K562 (cell line): ENCODE results near the gene KCTD8. TPM values are rescaled to one million over a fixed set of nuclear protein-coding genes. Genes with fewer than 3 reads are reported as not detected.

Source experiments
- polyA plus RNA-seq, 8 experiments: library from polyadenylated mRNA; depleted of rRNA in 4 of 8; stranded (reverse) in 5 of 8; unstranded in 3 of 8; fragments of >200 nt; fragmentation: Nextera tagmentation in 2 of 8; fragmentation: Illumina TruSeq in 1 of 8; extraction: Ambion mirVana in 2 of 8; extraction: Trizol in 1 of 8; gene quantifications; 2 replicates each; pipeline versions ENCODE4 v1.2.1 to v1.2.3, GENCODE V29; 2011 to 2014; ENCODE audit warnings: inconsistent platforms in 1 of 8, missing spikeins in 1 of 8
- total RNA-seq, 7 experiments: library from RNA; depleted of rRNA in 6 of 7; stranded (reverse); fragments of >200 nt in 6 of 7; fragmentation: Illumina TruSeq in 2 of 7; extraction: Trizol in 2 of 7; gene quantifications; 2 replicates each; pipeline versions ENCODE4 v1.2.1 to v1.2.3, GENCODE V29; 2011 to 2021; ENCODE audit warnings: low replicate concordance in 1 of 7

The KCTD8 gene
- total and polyA plus RNA-seq, 9 of the 15 experiments (the other 6 are each of a cell fraction or from before 2014, with no cell fraction given), result not detected

Other genes starting within 250 kb of the KCTD8 start
- gene YIPF7, start 202.8 kb upstream of the KCTD8 start, total RNA-seq (2014; rRNA removed), result not detected in 2 replicates
- not detected in 2 replicates for gene YIPF7, start 202.8 kb upstream of the KCTD8 start, total RNA-seq (2014; rRNA removed; fragmentation: Illumina TruSeq; extraction: Trizol)
- gene YIPF7, start 202.8 kb upstream of the KCTD8 start, total RNA-seq (2015; rRNA removed; fragmentation: Illumina TruSeq; extraction: Trizol), result not detected in 2 replicates
- gene YIPF7, start 202.8 kb upstream of the KCTD8 start, total RNA-seq (2021), result not detected in 2 replicates
- 0.14 TPM in 1 of 2 replicates, not detected in the other for gene YIPF7, start 202.8 kb upstream of the KCTD8 start, polyA plus RNA-seq (2011; rRNA removed)
- gene YIPF7, start 202.8 kb upstream of the KCTD8 start, polyA plus RNA-seq (2014; fragmentation: Illumina TruSeq; extraction: Trizol), result not detected in 2 replicates
- not detected for gene YIPF7, start 202.8 kb upstream of the KCTD8 start, polyA plus RNA-seq (2014; fragmentation: Nextera tagmentation; extraction: Ambion mirVana)
- gene YIPF7, start 202.8 kb upstream of the KCTD8 start, polyA plus RNA-seq (2014; rRNA removed), result not detected in 2 replicates
- 20.6 and 26.1 TPM in 2 replicates for gene GUF1, start 229.6 kb upstream of the KCTD8 start, total RNA-seq (2014; rRNA removed)
- 35.7 and 38.3 TPM in 2 replicates for gene GUF1, start 229.6 kb upstream of the KCTD8 start, total RNA-seq (2014; rRNA removed; fragmentation: Illumina TruSeq; extraction: Trizol)
- gene GUF1, start 229.6 kb upstream of the KCTD8 start, total RNA-seq (2015; rRNA removed; fragmentation: Illumina TruSeq; extraction: Trizol), result 32.0 and 32.4 TPM in 2 replicates
- 37.0 and 38.5 TPM in 2 replicates for gene GUF1, start 229.6 kb upstream of the KCTD8 start, total RNA-seq (2021)
- 20.9 and 25.0 TPM in 2 replicates for gene GUF1, start 229.6 kb upstream of the KCTD8 start, polyA plus RNA-seq (2011; rRNA removed)
- 35.7 and 47.5 TPM in 2 replicates for gene GUF1, start 229.6 kb upstream of the KCTD8 start, polyA plus RNA-seq (2014; fragmentation: Illumina TruSeq; extraction: Trizol)
- gene GUF1, start 229.6 kb upstream of the KCTD8 start, polyA plus RNA-seq (2014; fragmentation: Nextera tagmentation; extraction: Ambion mirVana), result 10 to 100 TPM in 1 of 2 experiments, 1 to 10 TPM in 1; 8.1 to 13.1 TPM
- gene GUF1, start 229.6 kb upstream of the KCTD8 start, polyA plus RNA-seq (2014; rRNA removed), result 18.6 and 23.1 TPM in 2 replicates